ENCODE measurements around the gene UBR2. TPM values are rescaled to one million over a fixed set of nuclear protein-coding genes. Genes with fewer than 3 reads are reported as not detected.
"Not testable (repeated sequence)": the region's sequence is repeated elsewhere in the genome, so short reads cannot be mapped to it uniquely, and the experiment has no call there.

Gene UBR2
- total RNA-seq, 1 donor from 2014 or later: 33.9 TPM

- intact Hi-C loops (cut with micrococcal nuclease): no loop called here
These were observed 11.4 kb upstream of the UBR2 start for GRCh38 chr6:42552380-42552779.

DNA sequence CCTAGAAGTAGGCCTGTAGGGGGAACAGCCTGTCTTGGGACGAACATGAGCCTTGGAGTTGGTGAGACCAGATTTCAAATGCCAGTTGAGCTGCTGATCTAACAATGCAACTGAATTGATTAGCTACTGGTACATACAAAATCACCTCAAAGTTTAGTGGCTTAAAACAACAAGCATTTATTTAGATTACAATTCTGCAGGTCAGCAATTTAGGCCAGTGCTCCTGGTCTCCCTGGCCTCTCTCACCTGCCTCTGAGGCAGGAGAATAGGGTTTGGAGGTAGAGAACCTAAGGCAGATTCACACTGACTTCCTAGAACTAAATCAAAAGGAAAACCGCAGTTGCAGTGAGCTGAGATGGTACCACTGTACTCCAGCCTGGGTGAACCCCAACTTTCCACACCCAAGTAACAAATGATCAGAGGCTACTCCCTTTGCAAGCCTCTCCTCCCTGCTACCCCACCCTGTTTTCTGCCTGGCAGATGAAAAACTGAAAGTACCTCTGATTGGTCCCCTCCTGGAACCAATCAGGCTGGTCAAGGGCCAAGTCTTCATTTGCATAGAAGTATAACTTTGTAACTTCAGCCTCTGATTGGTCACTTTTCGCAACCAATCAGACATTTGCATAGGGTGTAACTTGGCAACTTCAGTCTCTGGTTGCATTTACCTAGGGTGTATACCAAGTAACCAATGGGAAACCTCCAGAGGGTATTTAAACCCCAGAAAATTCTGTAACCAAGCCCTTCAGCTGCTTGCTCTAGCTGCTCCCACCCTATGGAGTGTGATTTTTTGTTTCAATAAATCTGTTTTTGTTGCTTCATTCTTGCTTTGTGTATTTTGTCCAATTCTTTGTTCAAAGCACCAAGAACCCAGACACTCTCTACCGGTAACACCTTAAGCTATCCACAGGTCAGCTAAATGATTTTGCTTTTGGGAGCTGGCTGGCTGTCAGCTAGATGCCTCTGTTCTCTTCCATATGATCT lies 8.1 kb upstream of the UBR2 start:
- intact Hi-C loops (cut with micrococcal nuclease): no loop called here

- intact Hi-C loops (cut with micrococcal nuclease): no loop called here
These were observed 7.4 kb upstream of the UBR2 start for GRCh38 chr6:42556462-42556861.

DNA sequence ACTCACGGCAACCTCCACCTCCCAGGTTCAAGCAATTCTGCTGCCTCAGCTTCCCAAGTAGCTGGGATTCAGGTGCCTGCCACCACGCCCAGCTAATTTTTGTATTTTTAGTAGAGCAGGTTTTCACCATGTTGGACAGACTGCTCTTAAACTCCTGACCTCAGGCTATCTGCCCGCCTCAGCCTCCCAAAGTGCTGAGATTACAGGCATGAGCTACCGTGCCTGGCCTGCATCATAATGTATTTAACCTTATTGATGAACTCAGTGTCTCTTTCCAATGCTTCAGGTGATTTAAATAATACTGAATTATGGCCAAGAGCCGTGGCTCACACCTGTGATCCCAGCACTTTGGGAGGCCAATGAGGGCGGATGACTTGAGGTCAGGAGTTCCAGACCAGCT lies 4.6 kb upstream of the UBR2 start:
- intact Hi-C loops (cut with micrococcal nuclease): not testable (repeated sequence)

GRCh38 chr6:42561986-42562385 lies 1.8 kb upstream of the UBR2 start:
- intact Hi-C loops (cut with micrococcal nuclease): loop anchor here (2.0 to 10.0 kb wide), 8 partner anchors 111 to 1825 kb away; partner anchors contain the start of genes CDC5L, NFYA, OARD1 and POLR1C

GRCh38 chr6:42562788-42563405 lies 932 bp upstream of the UBR2 start:
- intact Hi-C loops (cut with micrococcal nuclease): loop anchor here (1.0 to 10.0 kb wide), 17 partner anchors 112 to 1824 kb away; partner anchors contain the start of genes CDC5L, CNPY3, KLHDC3 and MRPS10

DNA sequence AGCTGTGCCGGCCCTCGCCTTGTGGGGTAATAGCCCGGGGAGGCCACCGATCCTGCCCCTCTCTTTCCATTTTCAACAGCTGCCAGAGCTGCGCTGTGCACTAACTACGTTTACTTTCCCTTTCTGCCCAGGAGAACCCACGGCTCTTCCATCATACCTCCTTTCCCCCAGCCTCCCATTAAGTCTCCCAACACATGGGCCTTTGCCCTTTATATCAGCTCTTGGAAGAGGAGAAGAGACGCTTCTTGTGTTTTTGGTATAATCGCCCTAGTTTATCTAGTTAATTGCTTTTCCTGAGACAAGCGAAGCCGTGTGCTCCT lies 637 bp downstream of the UBR2 start:
- intact Hi-C loops (cut with micrococcal nuclease): loop anchor here (1.0 to 10.0 kb wide), 10 partner anchors 8 to 1823 kb away; partner anchors contain the start of genes CDC5L, GTPBP2, KLC4 and MRPL2

DNA sequence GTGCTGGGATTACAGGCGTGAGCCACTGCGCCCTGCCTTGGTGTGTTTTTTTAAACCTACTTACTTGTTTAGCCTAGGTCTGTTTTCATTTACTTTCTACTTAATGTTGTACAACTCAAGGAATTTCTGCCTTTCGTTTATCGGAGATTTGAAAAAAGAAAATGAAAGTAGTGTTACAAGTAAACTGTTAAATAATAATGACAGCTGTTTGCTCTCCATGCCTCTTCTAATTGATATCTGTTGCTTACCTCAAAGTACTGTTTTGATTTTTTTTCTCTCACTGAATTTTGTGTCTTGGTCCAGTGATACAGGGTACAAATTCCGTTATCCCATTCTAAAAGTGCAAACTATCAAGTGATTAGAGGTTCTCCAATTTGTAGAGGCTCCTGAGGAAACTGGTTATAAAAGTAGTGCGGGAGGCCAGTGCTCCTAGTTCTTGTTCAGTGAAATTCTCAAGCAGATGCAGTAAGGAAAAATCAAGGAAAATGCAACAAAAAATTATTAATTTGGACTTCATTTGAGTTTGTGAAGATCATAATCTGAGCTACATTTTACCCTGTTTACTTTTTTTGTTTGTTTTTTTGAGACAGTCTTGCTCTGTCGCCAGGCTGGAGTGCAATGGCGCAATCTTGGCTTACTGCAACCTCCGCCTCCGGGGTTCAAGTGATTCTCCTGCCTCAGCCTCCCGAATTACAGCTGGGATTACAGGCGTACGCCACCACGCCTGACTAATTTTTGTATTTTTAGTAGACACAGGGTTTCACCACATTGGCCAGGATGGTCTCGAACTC lies 2.2 kb downstream of the UBR2 start:
- intact Hi-C loops (cut with micrococcal nuclease): loop anchor here (1.0 to 10.0 kb wide), 7 partner anchors 46 to 1491 kb away; partner anchors contain the start of genes BICRAL, GTPBP2, KLC4 and MRPL2

GRCh38 chr6:42566614-42567208 lies 2.9 kb downstream of the UBR2 start:
- intact Hi-C loops (cut with micrococcal nuclease): loop anchor here (1.0 to 10.0 kb wide), 4 partner anchors 46 to 1492 kb away; partner anchors contain the start of genes BICRAL, NFYA and OARD1

GRCh38 chr6:42567237-42567636 lies 3.4 kb downstream of the UBR2 start:
- intact Hi-C loops (cut with micrococcal nuclease): loop anchor here (5.0 to 10.0 kb wide), 3 partner anchors 45 to 1492 kb away; partner anchors contain the start of genes BICRAL, NFYA and OARD1

DNA sequence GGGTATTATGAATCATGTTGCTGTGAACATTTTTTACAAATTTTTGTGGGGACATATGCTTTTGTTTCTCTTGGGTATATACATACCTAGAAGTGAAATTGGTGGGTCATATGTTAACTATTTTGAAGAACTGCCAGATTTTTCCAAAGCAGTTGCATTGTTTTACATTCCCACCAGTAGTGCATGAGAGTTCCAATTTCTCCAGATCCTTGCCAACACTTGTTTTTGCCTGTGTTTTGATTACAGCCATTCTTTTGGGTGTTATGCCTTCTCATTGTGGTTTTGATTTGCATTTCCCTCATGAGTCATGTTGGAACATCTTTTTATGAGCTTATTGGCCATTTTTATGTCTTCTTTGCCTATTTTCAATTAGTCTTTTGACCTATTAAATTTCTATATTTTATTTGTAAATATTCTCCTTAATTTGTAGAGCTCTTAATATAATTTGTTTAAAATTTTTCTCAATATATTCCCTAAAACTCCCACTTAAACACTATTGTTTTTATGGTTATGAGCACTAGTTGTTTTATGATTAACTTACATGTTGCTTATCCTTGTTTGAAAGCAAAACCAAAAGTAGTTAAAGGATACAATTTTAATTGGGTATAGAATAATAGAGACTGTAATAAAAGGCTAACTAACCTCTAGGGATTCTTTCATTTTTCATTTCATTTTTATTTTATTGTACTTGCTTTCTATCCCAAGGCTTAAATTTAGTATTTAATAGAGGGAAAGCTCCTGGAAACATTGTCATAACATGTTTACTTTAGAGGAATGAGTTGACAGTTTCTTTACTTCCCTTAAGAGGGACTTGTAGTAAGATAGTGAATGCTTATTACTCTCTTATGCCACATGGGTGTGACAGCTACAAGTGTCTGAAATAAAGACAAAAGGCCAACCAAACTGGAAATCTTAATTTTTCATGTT lies 5.5 kb downstream of the UBR2 start:
- intact Hi-C loops (cut with micrococcal nuclease): loop anchor here (5.0 to 10.0 kb wide), 3 partner anchors 43 to 1495 kb away; partner anchors contain the start of genes BICRAL, NFYA and OARD1

DNA sequence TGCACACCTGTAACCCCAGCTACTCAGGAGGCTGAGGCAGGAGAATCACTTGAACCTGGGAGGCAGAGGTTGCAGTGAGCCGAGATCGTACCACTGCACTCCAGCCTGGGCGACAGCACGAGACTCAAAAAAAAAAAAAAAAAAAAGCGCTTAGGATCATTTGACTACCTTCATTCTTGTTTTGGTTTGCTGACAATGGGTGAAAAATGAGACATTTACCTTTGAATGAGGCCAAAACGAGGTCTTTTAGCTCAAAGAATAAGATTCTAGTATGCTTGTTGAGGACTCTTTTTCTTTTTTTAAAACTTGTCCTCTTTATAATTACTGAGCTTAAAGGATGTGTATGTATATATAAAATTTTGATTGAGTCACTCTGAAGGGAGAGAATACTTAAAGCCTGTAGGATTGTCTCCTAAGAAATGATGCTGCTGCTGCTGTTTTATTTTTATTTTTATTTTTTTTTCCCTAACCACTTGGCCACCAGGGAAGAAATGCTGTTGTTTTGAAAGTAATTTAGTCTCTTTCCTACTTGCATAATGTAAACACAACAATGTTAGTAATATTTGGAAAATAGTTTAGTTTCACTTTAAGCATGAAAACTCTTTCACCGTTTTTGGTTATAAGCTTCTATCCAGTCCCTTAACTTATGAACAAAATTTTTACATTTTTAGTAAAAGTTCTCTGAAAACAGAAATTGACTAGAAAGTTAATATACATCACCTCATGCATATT lies 7.9 kb downstream of the UBR2 start:
- intact Hi-C loops (cut with micrococcal nuclease): loop anchor here (1.0 kb wide), 1 partner anchor 7 kb away; the partner anchor contains the start of gene UBR2

DNA sequence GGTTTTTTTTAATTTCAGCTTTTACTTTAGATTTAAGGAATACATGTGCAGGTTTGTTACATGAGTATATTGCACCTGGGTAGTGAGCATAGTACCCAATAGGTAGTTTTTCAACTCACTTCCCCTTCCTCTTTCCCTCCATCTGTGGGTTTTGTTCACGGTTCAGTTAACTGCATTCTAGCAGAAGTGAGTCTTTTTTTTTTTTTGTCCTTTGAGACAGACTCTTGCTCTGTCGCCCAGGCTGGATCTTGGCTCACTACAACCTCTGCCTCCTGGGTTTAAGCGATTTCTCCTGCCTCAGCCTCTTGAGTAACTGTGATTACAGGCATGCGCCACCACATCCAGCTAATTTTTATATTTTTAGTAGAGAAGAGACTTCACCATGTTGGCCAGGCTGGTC lies 8.7 kb downstream of the UBR2 start:
- intact Hi-C loops (cut with micrococcal nuclease): loop anchor here (1.0 kb wide), 1 partner anchor 8 kb away; the partner anchor contains the start of gene UBR2

- intact Hi-C loops (cut with micrococcal nuclease): not testable (repeated sequence)
These were observed 12.7 kb downstream of the UBR2 start for GRCh38 chr6:42576538-42576937.

DNA sequence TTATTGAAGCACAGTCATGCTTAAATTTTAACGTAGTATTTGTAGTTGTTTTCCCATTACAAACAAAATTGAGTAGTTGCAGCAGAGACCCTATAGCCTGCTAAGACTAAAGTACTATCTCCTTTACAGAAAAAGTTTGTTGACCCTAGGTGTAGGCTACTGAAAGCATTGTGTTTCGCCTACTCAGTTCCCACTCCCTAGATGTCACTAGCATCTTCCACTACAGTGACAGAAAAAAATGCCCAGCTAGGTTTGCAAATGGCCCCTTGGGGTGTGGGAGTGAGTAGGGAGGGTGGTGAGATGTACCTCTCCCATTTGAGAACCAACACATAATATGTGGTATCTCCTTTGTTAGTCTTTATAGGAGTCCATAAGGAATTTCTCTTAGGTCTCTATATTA lies 34.5 kb downstream of the UBR2 start:
- intact Hi-C loops (cut with micrococcal nuclease): no loop called here

DNA sequence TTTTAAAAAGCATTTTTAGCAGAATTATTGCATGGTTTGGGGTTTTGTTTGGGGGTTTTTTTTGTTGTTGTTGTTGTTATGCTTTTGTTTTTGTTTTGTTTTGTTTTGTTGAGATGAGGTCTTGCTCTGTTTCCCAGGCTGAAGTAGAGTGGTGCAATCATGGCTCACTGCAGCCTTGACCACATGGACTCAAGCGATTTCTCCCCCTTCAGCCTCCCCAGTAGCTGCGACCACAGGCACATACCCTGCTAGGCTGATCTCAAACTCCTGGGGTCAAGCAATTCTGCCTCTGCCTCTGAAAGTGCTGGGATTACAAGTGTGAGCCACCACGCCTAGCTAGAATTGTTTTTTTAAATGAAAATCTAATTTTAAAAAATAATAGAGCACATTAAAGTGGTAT lies 35.7 kb downstream of the UBR2 start:
- intact Hi-C loops (cut with micrococcal nuclease): no loop called here

- intact Hi-C loops (cut with micrococcal nuclease): no loop called here
These were observed 40.3 kb downstream of the UBR2 start for GRCh38 chr6:42604150-42604549.

DNA sequence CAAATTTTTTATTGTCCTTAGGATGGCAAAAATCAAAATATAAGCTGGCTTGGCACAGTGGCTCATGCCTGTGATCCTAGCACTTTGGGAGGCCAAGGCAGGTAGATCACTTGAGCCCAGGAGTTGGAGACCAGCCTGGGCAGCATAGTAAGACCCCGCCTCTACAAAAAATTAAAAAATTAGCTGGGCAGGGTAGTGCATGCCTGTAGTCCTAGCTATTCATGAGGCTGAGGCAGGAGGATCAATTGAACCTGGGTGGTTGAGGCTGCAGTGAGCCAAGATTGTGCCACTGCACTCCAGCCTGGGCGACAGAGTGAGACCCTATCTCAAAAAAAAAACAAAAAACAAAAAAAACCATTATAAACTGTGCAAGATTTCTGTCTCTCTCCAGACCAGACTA lies 40.9 kb downstream of the UBR2 start:
- intact Hi-C loops (cut with micrococcal nuclease): not testable (repeated sequence)

DNA sequence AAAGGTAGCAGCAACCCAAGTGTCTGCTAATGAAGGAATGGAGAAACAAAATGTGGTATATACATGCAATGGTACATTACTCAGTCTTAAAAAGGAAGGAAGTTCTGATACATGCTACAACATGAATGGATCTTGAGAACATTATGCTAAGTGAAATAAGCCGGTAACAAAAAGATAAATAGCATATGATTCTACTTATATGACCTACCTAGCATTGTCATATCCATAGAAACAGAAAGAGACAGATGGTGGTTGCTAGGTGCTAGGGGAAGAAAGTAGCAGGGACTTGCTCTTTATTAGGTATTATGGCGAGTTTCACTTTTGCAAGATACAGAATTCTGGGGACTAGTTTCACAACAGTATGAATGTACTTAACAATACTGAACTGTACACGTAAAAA lies 46.6 kb downstream of the UBR2 start:
- intact Hi-C loops (cut with micrococcal nuclease): loop anchor here (5.0 kb wide), 1 partner anchor 43 kb away; no protein-coding TSS in a partner anchor

All from T-helper 1 cell treated with Interleukin-12 subunit alpha and Interleukin-12 subunit beta and Interleukin-4 antibody, amounts not matched to agents 30 ng/mL and 1 ng/mL, for 36 hours (primary cell).